DMS114 treated with DMSO at 0.1 percent for 48 hours (cell line): ENCODE data around the gene GAS2L1.

Experiments used
- DNase-seq: peaks from one replicate; lab custom pipeline; 2025; ENCODE audit not compliant: unreplicated experiment; lab: John Stamatoyannopoulos, UW

Gene GAS2L1

DNA sequence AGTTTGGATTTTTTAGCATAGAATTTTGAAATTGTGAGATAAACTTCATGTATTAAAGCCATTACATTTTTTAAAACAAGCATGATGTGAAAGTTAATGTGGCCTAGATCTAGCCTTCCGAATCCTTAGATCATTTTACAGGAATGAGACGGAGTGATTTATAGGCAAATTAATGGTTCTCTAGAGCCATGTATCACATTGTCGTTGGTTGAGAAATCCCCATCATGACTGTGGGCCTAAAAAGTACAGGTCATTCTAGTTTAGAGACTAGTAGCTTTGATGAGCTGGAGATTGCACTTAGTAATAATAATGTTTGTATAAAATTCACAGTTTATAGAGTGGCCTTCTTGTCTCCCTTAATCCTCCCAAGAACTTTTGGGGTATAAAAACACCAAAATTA, 31.3 kb upstream of the GAS2L1 start:
- no peak for DNase-seq

DNA sequence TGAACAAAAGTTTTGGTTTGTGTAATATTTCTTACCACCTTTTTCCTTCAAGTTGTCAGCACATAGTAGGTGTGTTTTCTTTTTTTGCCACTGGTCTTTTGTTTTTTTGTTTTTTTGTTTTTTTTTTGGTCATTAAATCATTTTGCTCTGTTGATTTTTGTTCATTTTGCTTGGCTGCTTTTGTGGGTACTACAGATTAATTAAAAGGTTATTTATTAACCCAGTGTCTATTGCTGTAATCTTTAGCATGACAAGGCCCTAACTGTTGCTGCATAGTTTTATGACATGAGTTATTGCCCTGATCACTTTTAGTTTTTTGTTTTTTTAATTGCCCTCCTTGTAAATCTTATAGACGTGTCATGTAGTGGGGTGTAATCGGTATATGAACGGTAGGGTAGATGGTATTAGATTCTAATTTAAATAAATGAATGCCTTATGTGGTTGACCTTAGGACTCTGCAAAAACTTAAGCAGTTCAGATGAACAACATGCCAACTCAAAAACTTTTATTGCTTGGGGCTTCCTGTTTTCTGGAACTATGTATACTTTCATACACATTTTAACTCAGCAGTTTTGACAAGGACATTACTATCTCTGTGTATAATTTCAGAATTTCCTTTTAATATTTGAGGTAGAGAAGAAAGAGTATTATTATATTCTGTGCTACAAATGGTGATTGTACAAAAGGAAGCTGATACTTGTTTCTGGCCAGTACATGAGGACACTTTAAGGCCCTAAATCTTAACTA, 30.5 kb upstream of the GAS2L1 start:
- DNase-seq, result no peak

DNA sequence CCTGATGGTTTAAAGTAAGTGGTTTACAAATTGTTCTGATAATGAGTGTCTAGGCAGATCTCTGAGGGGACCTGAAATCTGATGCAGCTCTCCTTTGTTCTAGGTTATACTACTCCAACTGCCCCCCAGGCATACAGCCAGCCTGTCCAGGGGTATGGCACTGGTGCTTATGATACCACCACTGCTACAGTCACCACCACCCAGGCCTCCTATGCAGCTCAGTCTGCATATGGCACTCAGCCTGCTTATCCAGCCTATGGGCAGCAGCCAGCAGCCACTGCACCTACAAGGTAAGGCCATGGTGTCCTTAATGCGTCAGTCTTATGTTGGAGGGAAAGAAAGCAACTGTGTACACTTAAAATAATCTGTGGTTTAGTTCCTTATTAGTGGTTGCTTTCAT, 28.5 kb upstream of the GAS2L1 start:
- no peak for DNase-seq

DNA sequence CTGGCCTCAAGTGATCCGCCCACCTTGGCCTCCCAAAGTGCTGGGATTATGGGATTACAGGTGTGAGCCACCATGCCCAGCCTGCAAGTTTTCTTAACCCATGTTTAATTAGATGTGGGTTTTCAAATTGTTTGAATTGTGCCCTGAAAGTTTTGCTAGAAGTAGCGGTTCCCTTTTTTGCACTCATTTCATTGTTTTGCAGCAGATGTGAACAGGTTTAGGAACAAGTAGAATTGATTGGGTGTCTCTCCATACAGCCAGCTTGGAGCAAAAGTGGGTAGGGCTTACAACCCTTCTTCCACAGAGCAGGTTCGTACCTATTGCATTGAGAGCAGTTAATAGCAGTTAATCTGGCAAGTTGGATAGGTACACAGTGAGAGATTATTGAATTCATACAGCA, 22.3 kb upstream of the GAS2L1 start:
- no peak for DNase-seq

DNA sequence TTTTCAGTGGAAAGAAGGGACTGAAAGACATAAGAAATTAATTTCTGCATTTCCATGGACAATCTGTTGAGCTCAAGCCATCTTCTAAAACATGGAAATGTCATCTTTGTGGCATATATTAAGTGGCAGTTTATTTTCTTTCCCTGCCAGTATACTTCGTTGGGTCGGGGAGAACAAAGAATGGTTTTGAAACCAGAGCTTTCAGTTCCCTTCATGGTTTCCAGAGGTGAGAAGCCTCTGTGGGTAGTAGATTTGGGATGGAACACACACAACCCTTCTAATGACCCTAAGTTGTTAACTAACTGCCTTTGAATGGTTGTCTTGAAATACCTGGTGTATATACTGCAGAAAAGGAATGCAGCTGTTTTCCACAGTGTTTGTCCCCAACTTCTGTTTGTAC, 17.6 kb upstream of the GAS2L1 start:
- DNase-seq, result no peak

DNA sequence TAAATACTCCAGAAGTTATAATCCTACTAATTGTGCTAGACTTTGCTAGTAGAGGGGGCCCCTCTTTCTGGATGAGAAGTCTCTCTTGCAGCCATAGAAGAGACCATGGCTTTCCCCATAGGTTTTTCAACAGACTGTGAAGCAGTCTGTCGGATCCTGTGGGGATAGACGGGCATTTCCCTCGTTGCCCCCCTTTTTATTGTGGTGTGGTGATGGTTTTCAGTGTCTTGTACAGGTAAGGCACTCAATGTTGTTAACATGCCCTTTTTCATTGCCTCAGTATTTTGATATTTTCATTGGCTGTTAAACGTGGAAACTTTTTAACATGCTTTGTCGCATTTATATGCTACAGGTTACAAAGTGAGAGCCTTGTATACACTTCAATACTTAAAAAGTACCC, 16.4 kb upstream of the GAS2L1 start:
- DNase-seq, result no peak

DNA sequence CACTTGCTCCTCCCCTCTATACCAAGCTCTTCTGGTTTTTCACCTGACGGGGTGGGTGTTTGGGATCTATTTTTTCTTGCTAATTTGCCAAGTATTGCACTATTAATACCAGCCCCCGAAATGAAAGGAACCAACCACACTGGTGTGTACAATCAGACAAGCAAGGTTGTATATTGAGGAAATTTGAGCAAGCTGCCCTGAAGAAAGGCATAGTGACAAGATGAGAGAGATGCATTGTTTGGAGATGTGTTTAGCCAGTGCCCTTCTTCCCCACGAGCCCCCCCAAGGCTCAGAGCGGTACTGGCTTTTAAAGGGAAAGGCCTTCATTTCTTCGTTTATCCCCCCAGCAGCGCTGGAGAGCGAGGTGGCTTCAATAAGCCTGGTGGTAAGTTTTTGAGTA, 15.2 kb upstream of the GAS2L1 start:
- DNase-seq, result no peak

DNA sequence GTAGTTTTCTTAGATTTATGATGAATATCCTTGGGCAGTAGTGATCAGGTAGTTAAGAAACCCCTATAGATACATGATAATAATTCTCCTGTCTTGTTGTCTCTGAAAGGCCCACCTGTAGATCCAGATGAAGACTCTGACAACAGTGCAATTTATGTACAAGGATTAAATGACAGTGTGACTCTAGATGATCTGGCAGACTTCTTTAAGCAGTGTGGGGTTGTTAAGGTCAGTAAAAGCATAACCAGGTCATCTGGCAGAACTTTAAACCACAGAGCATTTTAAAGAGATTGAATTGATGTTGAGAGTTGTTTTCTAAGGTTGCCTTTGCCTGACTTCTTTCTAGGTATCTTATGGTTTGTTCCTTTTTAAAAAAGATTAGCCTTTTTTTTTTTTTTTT, 14.1 kb upstream of the GAS2L1 start:
- no peak for DNase-seq

DNA sequence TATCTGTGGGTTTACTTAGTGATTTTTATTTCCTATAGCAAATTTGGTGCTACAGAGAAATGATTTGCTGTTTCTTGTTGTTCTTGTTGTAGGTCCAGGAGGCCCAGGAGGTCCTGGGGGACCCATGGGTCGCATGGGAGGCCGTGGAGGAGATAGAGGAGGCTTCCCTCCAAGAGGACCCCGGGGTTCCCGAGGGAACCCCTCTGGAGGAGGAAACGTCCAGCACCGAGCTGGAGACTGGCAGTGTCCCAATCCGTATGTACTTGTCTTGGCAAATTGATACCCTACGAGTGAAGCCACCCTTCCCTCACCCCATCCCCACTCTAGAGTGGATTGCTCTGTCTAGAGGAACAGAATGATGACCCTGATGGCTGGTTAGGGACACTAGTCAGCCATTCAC, 7.8 kb upstream of the GAS2L1 start:
- DNase-seq, result no peak

DNA sequence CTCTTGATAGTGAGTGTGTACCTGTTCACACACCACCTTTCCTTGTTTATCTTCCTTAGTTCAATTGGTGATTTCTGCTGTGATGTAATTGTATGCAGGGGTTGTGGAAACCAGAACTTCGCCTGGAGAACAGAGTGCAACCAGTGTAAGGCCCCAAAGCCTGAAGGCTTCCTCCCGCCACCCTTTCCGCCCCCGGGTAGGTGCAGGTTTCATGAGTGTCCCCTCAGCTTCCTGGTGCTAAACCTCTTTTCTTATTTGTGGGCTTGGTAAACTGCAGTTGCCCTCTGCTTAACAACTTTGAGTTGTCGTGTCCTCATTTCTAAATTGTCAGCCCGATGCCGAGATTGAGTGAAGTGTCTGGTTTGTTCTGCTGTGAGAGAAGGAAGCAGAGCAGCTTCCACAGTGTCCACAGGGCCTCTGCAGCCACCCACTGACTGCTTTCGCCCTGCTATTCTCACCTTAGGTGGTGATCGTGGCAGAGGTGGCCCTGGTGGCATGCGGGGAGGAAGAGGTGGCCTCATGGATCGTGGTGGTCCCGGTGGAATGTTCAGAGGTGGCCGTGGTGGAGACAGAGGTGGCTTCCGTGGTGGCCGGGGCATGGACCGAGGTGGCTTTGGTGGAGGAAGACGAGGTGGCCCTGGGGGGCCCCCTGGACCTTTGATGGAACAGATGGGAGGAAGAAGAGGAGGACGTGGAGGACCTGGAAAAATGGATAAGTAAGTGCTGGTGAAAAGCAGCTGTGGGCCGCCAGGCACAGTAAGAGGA, 7.1 kb upstream of the GAS2L1 start:
- no peak for DNase-seq

DNA sequence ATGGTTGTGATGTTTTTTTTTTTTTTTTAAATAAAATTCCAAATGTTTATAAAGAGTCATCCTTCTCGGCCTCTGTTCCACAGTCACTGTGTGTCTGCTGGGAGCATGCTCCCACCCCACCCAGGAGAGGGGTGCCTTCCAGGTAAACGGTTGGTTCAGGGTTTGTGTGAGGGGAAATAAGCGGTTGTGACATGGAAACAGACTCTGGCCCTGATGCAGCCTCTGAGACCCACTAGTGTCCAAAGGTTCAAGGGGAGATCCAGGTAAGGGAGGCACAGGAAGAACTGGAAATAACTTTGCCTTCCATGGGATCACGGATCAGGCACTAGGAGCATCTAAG, 6.0 kb upstream of the GAS2L1 start:
- no peak for DNase-seq

DNA sequence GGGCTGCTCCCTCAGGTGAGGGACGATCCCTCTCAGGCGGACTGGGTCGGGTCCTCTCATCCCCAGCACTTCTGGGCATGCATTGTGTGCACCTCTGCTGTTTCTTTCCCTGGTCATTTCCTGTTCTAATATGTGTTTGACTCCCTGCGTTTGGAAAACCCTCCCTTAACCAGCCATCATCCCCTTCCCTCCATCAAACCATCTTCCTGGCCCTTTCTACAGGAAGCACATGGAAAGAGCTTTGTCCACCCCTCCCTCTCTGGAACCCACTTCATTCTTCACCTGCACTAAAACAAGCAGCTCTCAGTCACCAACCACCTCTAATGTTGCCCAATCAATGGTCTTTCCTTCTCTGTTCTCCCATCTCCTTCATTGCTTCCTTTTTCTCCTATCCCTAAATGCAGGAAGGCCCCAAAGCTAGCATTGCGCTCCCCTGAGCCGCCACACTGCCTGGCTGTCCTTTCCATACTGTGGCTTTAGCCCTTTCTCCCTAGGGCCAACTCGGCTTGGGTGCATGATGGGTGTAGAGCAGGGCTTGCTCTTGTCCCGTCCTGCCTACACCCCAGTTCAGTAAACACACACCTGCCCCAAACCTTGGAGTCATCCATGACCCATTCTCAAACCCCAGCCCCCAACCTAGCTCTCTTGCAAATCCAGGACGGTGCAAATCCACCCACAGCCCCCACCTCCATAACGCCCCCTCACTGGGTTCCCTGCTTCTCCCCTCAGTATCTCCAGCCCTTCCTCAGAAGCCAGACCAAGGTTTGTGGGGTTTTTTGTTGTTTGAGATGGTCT, 5.4 kb upstream of the GAS2L1 start:
- no peak for DNase-seq

DNA sequence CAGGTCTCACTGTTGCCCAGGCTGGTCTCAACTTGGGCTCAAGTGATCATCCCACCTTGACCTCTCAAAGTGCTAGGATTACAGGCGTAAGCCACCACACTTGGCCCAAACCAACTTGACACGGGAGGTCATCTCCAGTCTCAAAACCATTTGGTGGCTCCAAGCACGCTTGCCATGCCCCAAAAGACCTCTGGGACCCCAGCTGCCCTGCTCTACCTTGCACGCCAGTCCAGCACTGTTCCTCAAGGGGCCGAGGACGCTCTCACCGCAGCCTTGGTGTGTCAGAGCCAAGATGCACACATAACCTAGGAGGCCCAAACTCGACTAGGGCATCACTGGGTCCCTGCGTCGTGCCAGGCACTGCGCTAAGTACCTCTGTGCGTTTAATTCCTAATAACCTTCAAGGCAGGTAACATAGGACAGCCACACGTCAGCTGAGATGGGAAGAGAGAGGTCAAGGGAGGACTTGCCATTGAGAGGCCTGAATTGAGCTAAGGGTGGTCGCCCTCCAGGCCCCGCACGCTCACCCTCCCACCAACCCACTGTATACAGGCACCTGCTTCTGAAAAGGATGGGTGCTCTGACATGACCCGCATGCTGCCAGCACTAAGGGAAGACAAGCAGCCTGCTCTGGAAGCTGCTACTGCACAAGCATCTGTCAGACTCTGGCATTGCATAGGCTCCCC, 4.6 kb upstream of the GAS2L1 start:
- no peak for DNase-seq

DNA sequence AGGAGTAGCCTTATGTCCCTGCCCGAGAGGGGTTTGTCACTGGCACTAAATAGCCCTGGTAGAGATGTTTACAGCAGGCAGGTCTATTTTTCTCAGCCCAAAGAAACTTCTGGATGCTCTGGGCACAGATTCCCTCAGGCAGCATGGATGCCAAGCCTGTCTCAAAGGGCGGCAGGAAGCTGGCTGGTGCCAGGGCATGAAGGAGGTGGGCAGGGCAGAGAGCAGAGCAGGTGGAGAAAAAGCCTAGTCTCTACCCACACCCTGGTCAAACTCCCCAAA, 4.1 kb upstream of the GAS2L1 start:
- no peak for DNase-seq

DNA sequence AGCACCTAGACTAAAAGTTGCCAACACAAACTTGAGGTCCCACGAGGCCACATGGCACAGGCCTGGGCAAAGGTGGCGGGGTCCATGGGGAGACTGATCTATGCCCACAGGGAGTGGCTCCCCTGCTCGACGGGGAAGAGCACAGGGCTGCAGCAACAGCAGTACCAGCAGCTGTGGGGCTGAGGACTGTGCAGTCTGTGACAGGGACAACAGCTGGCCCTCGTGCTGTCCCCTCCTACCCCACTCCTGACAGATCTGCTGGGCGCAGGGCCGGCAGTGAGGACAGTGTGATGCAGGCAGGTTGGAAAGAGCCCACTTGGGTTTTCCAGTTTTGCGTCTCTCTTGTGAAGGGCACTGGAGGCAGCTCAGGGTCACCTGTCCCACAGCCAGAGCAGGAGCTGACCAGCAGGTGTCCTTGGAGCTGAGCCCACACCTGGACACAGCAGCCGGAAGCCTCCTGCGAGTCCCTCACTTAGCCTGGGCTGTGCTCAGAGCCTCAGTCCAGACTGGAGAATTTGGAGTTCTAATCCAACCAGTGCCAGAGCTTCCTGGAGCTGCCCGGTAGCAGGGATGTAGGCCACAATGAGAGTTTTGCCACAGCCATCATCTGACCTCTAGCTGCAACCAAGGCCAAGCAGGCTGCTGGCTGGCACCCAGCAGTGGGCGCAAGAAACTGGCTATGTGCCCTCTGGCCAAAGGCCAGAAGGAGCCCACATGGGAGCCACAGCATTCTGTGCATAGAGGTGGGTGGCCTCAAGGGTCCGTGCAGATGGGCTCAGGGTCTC, 3.6 kb upstream of the GAS2L1 start:
- DNase-seq, result no peak

DNA sequence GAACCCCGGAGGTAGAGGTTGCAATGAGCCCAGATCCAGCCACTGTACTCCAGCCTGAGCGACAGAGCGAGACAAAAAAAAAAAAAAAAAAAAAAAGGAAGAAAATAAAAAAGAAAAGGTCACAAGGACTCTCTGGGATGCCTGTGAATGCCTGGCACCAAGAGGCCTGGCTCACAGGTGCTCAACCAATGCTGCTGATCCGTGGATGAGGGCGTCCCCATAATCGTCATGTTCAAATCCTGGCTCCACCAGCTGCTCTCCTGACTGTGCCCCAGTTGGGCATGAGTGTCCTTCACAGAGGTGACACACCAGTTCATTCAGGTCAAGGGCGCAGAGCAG, 645 bp upstream of the GAS2L1 start:
- no peak for DNase-seq

DNA sequence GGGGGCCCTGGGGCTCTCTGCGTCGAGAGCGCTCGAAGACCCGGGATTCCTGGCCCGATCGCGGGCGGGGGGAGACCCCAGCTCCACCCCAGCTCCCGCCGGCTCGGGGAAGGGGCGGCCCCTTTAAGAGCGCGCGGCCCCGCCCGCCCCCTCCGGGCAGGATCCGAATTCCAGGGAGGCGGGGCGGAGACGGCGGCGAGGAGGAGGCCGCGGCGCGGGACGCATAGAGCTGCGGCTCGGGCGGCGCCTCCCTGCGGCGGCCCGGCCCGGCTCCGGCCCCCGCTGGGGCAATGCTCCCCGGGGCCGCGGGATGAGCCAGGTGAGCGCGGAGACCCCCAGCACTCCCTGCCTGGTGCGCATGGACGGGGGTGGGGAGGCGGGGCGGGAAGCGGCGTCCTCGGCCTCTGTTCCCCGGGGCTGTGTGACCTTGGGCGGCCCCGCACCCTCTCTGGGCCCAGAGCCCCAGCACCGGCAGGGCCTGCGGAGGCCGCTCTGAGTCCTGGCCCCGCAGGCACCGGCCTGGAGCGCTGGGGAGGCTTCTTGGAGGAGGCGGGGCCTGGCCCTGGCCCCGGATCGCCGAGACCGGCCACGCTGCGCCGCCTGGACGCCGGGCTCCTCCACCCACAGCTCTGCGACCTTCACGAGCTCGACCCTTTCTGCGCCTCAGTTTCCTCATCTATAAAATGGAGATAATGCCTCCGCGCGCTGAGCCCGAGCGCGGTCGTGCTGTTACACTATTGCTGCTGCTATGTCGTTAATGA, 565 bp downstream of the GAS2L1 start:
- peak; percentile 49 for DNase-seq

DNA sequence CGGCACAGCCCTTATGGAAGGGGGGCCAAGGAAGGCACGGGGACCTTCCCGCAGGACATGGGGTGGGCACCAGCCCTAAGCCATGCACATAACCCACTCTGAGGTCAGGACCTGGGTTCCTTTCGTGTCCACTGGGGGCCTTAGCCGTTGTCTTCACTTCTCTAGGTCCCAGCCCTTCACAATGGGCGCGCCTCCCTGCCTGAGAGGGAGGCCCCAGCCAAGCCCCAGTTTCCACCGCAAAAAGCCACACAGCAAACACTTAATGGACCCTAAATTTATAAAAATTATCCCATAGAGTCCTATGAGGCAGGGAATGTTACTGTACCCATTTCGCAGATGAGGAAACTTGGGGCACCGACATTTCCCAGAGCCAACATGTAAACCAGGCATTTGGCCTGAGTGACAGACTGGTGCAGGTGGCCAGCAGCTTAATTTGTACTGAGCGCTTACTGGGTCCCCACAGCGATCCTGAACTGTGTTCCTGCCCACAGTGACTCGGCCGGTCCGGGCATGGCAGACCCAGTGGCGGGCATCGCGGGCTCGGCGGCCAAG, 1.2 kb downstream of the GAS2L1 start:
- DNase-seq, result no peak

DNA sequence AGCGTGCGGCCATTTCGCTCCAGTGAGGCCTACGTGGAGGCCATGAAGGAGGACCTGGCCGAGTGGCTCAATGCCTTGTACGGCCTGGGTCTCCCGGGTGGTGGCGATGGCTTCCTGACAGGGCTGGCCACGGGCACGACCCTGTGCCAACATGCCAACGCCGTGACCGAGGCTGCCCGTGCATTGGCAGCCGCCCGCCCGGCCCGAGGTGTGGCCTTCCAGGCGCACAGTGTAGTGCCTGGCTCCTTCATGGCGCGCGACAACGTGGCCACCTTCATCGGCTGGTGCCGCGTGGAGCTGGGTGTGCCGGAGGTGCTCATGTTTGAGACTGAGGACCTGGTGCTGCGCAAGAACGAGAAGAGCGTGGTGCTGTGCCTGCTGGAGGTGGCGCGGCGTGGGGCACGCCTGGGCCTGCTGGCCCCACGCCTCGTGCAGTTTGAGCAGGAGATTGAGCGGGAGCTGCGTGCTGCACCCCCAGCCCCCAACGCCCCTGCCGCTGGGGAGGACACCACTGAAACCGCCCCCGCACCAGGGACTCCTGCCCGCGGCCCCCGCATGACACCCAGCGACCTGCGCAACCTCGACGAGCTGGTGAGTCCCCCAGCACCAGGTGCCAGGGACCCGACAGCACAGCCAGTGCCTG, 1.8 kb downstream of the GAS2L1 start:
- no peak for DNase-seq
